Calu3 (cell line): ENCODE data around the gene ARMC10. TPM values are rescaled to one million over a fixed set of nuclear protein-coding genes. Genes with fewer than 3 reads are reported as not detected.

Source experiments
- BruUV-seq: library from RNA; stranded (reverse); fragments of 400-500 nt; replicated peaks from 2 replicates; lab custom pipeline; 2021; lab: Mats Ljungman, UMichigan
- CTCF ChIA-PET: fragments of 300-600 bp; sonication (Branson Sonifier 250); formaldehyde crosslinking; loops from one replicate; lab custom pipeline; 2022; ENCODE audit warnings: antibody characterized with exemption; lab: Charles Lee
- DNase-seq: peaks from one replicate; pipeline ENCODE4 v3.0.0; 2022
- H3K27ac Mint-ChIP-seq: one replicate; pipeline ENCODE4 v1.8.0; 2022; ENCODE audit warnings: mixed read lengths; ENCODE audit not compliant: unreplicated experiment
- H3K27me3 Mint-ChIP-seq: one replicate; pipeline ENCODE4 v1.8.0; 2022; ENCODE audit warnings: mixed read lengths; ENCODE audit not compliant: unreplicated experiment
- H3K36me3 Mint-ChIP-seq: one replicate; pipeline ENCODE4 v1.8.0; 2022; ENCODE audit warnings: mild to moderate bottlenecking, moderate library complexity, mixed read lengths; ENCODE audit not compliant: insufficient read depth, unreplicated experiment
- H3K4me1 Mint-ChIP-seq: one replicate; pipeline ENCODE4 v1.8.0; 2022; ENCODE audit warnings: mild to moderate bottlenecking, low read depth, mixed read lengths; ENCODE audit not compliant: unreplicated experiment
- H3K4me3 Mint-ChIP-seq: one replicate; pipeline ENCODE4 v1.8.0; 2022; ENCODE audit warnings: mild to moderate bottlenecking, low read depth, moderate library complexity, mixed read lengths; ENCODE audit not compliant: unreplicated experiment
- H3K9me3 Mint-ChIP-seq: one replicate; pipeline ENCODE4 v1.8.0; 2022; ENCODE audit warnings: low read depth, mixed read lengths; ENCODE audit not compliant: unreplicated experiment
- CTCF ChIP-seq: fragments of 200-600 bp; IDR thresholded peaks from one replicate; pipeline ENCODE4 v1.8.0; 2022; ENCODE audit warnings: antibody characterized with exemption; ENCODE audit not compliant: unreplicated experiment
- intact Hi-C: fragments of 100-400 bp; cut with micrococcal nuclease; formaldehyde crosslinking; loops from one replicate; pipeline ENCODE4 v1.10.0; 2022; ENCODE audit not compliant: unreplicated experiment
- total RNA-seq: library from RNA; stranded (reverse); gene quantifications from 2 replicates; pipeline ENCODE4 v1.2.3, GENCODE V29; 2022

Gene ARMC10
- total RNA-seq, 1 experiment from 2014 or later = 41.0 TPM

GRCh38 chr7:103116991-103117390, 42.1 kb downstream of the ARMC10 start:
- CTCF ChIA-PET = no interaction called here
- no peak for DNase-seq
- H3K36me3 Mint-ChIP-seq = peaks cover 24% of the 10 kb centered on the region
- no peaks in the 10 kb centered on the region for H3K9me3 Mint-ChIP-seq
- no peaks in the 10 kb centered on the region for H3K27me3 Mint-ChIP-seq
- no peak overlapping the region for H3K27ac Mint-ChIP-seq
- BruUV-seq = no TSS peak
- no peak overlapping the region for H3K4me3 Mint-ChIP-seq
- intact Hi-C loops = no loop called here
- peaks cover 28% of the 10 kb centered on the region for H3K4me1 Mint-ChIP-seq
- no peak for TF ChIP-seq CTCF

GRCh38 chr7:103117465-103117864, 42.5 kb downstream of the ARMC10 start:
- CTCF ChIA-PET = no interaction called here
- H3K27ac Mint-ChIP-seq = no peak overlapping the region
- DNase-seq = no peak

GRCh38 chr7:103119791-103120291, 44.9 kb downstream of the ARMC10 start:
- peaks cover 21% of the 10 kb centered on the region for H3K36me3 Mint-ChIP-seq
- no peaks in the 10 kb centered on the region for H3K9me3 Mint-ChIP-seq
- CTCF ChIA-PET = interaction anchor here (0.6 kb wide), 1 partner anchor 53 kb away, joined by 3 read pairs; no protein-coding TSS in a partner anchor
- TF ChIP-seq CTCF = no peak
- H3K27ac Mint-ChIP-seq = no peak overlapping the region
- H3K4me3 Mint-ChIP-seq = no peak overlapping the region
- no TSS peak for BruUV-seq
- intact Hi-C loops = no loop called here
- H3K27me3 Mint-ChIP-seq = no peaks in the 10 kb centered on the region
- peaks cover 22% of the 10 kb centered on the region for H3K4me1 Mint-ChIP-seq
- DNase-seq = no peak

More at GRCh38 chr7:103117465-103117864, 42.5 kb downstream of the ARMC10 start:
- no TSS peak for BruUV-seq
- intact Hi-C loops = no loop called here
- Mint-ChIP-seq H3K4me1 (peaks cover 29% of the 10 kb centered on the region), H3K36me3 (peaks cover 24% of the 10 kb centered on the region), H3K4me3 (no peak overlapping the region), H3K27me3 (no peaks in the 10 kb centered on the region), H3K9me3 (no peaks in the 10 kb centered on the region)
- TF ChIP-seq CTCF = no peak

- no peak overlapping the region for H3K27ac Mint-ChIP-seq
- no peaks in the 10 kb centered on the region for H3K9me3 Mint-ChIP-seq
- BruUV-seq = no TSS peak
- peaks cover 22% of the 10 kb centered on the region for H3K4me1 Mint-ChIP-seq
- no peak overlapping the region for H3K4me3 Mint-ChIP-seq
- CTCF ChIA-PET = interaction anchor here (0.6 to 0.7 kb wide), 2 partner anchors 54 to 437 kb away, joined by 3 read pairs; no protein-coding TSS in a partner anchor
- H3K27me3 Mint-ChIP-seq = no peaks in the 10 kb centered on the region
- no peak for DNase-seq
- intact Hi-C loops = no loop called here
- TF ChIP-seq CTCF = no peak
- H3K36me3 Mint-ChIP-seq = peaks cover 21% of the 10 kb centered on the region
Observed at GRCh38 chr7:103120362-103120761, 45.4 kb downstream of the ARMC10 start.
